ENCODE measurements around the gene GULP1.

- no peak for TF ChIP-seq POLR2AphosphoS5 (IDR thresholded peaks at IDR 0.05; ENCODE audit: low read depth, low read length)
- no peak for TF ChIP-seq REST (IDR thresholded peaks at IDR 0.05; ENCODE audit: insufficient read depth in 1 of 2, low read depth in 2 of 2, low read length in 2 of 2)
- TF ChIP-seq TAF1 (IDR thresholded peaks at IDR 0.05; ENCODE audit: borderline replicate concordance, insufficient read depth, low read length), result no peak
Measured at GRCh38 chr2:188534875-188535274, 243.2 kb downstream of the GULP1 start.
